ENCODE measurements around the gene SOX5. TPM values are rescaled to one million over a fixed set of nuclear protein-coding genes. Genes with fewer than 3 reads are reported as not detected.
"Not testable (repeated sequence)": the region's sequence is repeated elsewhere in the genome, so short reads cannot be mapped to it uniquely, and the experiment has no call there.

The SOX5 gene
- polyA plus RNA-seq, 1 donor = 7.1 TPM

DNA sequence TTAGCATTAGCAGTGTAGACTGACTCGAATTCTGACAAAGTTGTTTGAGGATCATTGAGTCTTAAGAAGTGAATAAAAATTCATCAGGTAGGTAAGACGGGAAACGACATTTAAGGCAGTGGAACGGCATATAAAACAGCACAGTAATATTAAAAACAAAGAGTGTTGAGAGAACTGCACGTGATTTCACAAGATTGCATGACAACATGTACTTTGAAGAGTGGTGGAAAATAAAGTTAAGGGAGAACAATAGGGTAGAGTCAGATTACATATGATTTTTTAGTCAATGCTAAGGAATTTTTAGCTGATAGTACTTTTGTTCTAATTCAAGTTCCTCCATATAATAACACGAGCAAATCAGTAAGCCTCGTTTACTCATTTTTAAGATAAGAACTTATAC is 115.4 kb downstream of the SOX5 start:
- no peak for DNase-seq

DNA sequence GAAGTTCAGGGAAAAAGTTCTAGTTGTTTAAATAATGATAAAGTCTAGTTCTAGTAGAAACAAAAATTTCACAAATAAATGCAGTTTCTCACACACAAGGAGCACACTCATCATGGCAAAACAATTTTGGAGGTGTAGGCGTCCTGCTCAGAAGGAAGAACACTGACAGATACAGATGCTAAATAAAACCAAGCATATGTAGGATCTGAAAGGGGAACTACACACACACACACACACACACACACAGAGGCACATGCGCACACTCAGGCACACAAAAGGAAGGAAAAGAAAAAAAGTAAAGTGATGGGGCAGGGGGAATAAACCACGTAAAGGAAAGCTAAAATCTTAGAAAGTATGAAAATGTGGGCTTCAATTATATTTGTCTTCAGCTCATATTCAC is 117.7 kb downstream of the SOX5 start:
- DNase-seq = no peak

DNA sequence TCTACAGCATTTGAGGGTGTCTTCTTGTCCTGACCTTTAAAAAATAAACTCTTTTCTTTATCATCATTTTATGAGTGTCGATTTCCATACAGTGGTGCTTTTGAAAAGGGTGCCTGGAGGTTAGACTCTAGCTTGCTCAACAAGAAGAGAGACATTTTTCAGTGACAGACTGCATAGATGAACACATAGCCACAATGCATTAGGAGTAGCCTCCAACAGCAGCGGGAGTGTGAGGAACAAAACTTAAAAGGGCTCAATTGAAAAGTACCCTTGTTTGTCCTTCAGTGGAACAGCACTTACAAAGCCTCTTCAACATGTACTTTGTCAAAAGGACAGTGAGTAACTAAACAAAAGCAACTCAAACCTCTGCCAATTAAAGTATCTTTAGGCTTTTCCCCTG is 119.3 kb downstream of the SOX5 start:
- no peak for DNase-seq

DNA sequence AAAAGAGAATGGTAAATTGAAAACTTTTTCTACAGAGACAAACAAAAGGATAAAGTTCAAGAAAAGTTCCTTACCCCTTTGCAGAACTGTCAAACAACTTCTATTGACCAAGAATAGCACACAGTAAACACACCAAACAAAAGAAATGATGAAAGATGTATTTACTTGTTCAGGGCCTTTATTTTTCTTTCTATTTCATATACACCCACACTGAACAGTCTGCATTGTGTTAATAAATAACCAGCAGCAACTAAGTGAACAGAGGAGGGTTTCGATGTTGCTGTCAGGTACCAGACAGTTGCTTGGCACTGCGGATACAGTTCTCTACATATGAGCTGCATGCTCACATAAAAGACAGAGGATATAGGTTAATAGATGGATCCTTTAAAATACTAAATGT is 122.1 kb downstream of the SOX5 start:
- no peak for DNase-seq

DNA sequence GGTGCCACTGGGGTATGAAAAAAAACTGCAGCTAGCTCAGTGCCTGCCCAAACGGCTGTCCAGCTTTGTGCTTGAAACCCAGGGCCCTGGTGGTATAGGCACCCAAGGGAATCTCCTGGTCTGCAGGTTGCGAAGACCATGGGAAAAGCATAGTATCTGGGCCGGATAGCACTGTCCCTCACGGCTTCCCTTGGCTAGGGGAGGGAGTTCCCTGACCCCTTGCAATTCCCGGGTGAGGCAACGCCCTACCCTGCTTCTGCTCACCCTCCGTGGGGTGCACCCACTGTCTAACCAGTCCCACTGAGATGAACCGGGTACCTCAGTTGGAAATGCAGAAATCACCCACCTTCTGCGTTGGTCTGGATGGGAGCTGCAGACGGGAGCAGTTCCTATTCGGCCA is 124.3 kb downstream of the SOX5 start:
- DNase-seq = not testable (repeated sequence)

DNA sequence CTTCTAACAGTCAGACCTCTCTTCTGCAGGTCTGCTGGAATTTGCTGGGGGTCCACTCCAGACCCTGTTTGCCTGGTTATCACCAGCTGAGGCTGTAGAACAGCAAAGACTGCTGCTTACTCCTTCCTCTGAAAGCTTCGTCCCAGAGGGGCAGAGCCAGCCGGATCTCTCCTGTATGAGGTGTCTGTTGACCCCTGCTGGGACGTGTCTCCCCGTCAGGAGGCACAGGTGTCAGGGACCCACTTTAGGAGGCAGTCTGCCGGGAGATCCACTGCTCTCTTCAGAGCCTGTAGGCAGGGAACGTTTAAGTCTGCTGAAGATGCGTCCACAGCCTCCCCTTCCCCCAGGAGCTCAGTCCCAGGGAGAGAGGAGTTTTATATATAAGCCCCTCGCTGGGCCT is 125.1 kb downstream of the SOX5 start:
- DNase-seq = no peak

DNA sequence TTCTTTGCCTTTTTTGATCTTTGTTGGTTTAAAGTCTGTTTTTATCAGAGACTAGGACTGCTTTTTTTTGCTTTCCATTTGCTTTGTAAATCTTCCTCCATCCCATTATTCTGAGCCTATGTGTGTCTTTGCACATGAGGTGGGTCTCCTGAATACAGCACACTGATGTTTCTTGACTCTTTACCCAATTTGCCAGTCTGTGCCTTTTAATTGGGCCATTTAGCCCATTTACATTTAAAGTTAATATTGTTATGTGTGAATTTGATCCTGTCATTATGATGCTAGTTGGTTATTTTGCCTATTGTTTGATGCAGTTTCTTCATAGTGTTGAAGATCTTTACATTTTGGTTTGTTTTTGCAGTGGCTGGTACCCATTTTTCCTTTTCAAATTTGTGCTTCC is 126.6 kb downstream of the SOX5 start:
- DNase-seq = not testable (repeated sequence)

DNA sequence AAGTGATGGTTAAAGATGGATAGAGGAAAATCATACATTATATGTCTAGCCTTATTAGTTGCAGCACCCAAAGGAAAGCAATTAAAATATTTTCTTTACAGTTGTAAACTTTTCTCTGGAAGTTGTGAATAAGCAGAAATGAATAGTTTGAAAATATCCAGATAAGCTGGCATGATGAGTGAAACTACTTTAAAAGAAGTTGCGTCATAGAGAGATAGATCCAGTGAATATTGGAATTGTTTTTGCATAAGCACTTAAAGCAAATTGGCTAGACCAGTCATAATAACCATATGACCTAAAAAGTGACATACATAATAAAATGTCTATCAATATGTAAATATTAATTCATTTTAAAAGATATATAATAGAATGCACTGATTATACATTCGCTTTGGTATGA is 132.1 kb downstream of the SOX5 start:
- no peak for DNase-seq

DNA sequence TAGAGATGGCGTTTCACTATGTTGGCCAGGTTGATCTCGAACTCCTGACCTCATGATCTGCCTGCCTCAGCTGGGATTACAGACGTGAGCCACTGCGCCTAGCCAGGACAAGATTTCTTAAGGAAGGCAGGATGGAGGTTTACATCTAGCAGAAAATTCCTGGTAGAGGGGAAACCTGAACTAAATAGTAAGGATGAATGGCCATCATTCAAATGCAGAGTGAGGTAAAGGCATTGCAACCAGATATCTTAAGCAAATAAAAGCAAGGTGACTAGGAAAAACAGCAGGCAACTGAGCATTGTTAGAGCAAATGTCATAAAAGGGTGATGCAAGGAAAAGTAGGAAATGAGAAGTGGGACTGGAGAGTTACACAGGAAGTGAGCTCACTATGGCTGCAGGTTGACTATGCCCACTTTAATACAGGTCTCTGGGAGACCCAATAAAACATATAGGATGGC is 133.0 kb downstream of the SOX5 start:
- DNase-seq = peak; percentile 4

DNA sequence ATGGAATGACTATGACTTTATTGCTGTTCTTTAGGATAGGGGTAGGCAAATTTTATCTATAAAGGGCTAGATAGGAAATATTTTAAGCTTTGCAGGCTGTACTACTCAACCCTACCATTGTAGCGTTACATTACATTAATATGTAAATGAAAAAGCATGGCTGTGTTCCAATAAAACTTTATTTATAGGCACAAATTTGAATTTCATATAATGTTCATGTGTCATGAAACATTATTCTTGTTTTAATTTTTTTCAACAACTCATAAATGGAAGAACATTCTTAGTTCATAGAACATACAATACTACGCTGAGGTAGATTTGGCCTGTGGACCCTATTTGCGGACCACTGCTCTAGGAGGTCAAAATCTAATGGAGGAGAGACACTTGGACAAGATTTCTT is 133.7 kb downstream of the SOX5 start:
- DNase-seq = no peak

DNA sequence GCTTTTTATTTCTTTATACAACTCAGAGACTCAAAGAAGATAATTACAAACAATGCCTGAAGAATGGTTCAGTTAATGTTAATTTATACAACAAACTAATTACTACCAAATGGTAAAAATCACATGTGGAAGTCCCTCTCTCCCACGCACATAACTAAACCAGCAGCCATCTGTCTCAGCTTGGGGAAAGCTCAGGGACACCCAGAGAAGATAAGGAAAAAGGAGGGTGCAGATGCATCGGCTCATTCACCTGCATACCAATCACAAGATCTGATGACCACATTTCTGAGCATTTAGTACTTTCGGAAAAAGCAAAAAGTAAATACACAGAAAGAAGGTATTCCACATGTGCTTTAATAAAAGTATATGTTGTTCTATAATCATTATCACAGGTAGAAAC is 136.3 kb downstream of the SOX5 start:
- DNase-seq = no peak

DNA sequence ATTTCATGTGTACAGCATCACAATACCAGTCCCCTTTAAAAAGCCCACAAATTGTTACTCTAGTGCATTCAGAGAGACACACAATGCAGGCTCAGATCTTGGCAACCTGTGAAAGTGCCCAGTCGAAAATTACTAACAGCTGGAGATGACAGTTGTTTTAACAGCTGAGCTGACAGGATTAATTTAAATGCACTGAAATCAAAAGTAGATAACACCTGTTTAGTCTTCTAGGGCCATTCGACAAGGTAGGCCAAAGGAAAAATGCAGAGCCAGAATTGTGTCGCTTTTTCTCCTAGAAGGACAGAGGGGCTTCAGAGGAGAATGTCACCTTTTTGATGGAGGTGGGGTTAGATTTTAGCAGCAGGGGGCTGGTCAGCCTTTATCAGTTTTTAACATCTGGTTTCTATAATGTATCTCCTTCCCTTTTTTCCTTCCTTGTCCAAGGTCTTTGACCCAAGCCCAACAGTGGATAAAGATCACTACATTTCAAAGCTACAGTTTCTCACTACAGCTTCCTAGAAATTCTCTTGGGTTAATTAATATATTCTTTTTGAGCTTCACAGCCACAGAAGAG is 139.1 kb downstream of the SOX5 start:
- no peak for DNase-seq

DNA sequence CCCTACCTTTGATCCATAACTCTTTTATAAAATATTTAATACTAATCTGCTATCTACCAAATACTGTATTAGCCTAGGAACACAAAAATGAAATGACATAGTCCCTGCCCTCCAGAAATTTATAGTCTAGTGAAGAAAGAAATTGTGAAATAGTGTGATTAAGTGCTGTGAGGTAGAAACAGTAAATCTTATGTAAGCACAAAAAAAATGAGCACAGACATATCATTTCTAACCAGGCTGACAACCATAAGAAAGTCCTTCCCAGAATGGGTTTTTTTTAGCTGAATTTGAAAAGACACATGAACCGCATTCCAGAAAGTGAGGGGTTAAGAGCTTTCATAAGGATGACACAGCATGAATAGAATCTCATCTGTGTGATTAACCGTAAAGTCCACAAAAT is 145.9 kb downstream of the SOX5 start:
- DNase-seq = no peak

DNA sequence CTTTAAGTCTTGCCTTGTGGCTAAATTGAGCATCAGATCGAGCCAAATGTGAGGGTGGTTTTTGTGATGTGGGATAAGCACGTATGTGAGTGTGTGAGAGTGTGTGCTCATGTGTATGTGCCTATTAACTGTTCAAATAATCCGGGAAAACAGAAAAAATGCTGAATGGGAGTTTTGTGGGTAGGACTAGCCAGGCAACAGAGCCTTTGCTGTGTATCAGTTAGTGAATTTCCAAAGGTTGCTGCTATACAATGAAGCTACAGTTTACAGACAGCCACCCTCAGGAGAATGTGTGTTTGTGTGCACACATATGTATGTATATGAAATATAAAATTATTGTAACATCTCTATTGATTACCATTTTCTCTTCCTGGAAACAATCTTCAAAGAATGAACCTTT is 154.0 kb downstream of the SOX5 start:
- DNase-seq = no peak

DNA sequence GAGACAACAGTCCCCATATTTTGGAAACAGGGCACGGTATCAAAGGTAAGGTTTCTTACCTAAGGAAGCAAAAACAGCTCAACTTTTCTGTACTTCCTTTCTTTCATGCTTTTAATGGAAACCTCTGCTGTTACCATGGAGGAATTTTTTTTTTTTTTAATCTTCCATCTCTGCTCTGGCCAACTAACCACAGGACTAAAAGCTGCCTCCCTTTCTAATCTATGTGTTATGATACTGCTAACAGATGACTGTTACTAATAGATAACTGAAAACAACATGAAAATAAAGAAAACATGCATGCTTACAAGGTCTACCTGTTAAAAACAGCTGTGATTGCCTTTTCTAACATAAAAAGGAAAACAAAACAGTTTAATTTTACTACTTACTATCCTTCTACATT is 168.4 kb downstream of the SOX5 start:
- DNase-seq = no peak

DNA sequence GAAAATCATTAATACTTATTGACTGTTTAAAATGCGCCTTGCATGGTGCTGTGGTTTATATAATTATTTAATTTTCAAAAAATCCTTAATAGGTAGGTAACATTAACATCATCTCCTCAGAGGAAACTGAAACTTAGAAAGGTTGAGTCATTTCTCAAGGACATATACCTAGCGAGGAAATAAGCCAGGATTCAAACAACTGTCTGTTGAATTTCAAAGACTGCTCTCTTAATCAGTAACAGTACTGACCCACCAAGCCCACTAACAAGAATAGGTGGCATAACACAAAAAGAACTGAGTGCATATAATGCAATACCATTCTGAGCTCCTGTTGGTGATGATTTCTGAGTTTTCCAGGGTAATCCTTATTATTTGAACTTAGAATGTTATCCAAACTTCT is 174.3 kb downstream of the SOX5 start:
- DNase-seq = no peak

DNA sequence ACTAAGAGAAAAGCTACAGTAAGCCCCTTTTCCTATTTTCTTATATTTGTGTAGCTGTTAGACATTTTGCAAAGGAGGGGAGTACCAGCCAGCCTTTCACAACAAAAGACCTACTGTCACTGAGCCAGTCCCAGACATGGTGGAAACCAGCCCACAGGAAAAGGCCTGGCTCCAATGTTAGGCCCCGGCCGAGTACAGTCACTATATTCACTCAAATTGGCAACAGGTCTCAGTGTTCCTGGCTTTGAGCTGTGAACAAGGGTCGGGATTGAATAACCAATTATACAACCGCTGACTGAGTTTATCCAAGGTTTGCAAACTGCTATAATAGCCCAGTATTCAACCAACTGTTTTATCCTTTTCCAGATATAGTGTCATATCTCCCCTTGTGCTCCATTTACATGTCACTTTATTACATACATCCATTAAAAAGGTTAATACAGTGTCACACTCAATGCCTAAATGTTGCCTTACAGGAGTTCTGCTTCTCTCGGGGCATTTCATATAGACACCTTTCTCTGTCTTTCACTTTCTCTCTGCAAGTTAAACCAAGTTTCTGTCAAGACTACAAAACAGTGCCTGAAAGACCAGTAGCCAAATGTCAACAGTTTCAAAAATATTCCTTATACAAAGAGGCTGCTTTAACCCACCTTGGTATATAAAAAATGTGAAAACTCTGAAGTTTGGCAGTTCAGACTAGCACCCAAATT is 178.1 kb downstream of the SOX5 start:
- DNase-seq = no peak

DNA sequence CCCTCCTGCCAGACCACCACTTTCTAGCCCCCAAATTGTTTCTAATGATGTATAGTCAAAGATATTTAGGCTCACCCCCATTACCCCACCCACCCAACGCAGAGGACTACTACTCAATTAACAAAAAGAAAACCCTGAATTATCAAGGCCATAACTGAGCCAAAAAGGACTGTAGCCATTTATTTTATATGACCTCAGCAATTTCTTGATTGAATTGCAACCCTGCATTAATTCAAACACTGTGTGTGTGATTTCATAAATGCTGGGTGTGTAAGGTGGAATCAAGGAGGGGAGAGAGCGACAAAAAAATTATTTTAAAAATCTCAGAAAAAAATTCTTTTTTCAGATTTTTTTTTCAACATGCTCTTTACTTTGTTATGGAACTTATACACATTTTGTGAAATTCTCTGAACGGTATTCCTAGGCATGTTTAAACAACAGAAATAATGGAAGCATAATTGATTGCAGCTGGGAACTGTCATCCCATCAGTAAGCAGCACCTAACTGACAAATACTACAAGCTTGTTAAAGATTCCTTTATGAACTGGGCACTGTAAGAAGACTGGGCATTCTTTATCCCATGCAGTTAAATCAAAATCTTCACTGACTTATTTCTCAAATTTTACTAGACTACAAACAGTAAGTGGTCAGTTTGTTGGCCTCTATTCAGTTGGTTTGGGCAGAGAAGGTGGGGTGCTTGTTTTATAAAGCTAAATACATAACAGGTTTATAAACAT is 179.1 kb downstream of the SOX5 start:
- no peak for DNase-seq

DNA sequence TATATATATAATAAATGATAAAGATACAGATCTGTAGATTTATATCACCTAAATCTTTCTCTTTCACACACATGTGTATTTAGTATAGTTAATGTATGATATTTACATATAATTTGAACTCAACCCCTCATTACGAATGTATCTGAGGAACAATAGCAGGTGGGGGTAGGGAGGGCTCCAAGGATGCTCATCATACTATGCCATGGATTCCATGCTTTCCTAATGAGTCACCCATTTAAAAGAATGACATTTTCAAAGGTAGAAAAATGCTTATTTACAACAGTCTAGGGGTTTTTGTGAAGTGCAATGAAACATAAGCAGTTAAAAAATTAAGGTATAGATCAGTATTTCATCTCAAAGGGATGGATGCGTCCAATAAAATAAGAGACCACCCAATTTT is 181.6 kb downstream of the SOX5 start:
- DNase-seq = no peak

DNA sequence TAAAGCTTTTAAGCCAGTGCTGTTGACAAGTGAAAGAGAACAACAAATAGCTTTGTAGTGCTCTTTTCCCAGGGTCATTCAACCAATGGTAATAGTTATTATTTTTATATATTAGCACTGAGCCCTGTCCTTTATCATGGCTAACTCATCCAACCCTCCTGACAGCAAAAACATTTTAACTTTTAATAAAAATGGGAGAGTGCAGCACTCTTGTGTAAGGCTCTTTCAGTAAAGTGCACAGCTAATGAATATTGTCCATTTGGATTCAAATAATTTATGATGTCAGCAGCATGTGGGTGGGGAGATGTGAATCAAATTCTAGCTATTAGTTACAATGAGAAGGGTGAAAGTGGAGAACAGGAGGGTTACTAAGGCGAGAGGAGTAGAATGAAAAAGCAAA is 185.7 kb downstream of the SOX5 start:
- no peak for DNase-seq

DNA sequence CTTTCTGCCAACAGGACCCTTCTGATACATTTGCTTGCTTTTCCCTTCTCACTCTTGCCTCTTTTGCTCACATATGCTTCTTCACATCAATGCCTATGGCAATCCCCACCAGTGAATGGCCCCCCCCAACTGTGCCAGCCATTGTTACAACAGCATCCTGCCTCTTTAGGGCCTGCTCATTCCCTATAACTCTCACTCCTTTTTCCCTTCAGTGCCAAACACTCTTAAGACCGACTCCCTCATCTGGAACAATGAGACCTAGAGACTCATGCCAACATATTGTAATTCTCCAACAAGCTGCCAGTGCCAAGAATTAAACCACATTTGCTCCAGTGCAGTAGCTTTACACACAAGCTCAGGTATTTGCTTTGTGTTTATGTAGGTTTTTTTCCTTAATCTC is 189.0 kb downstream of the SOX5 start:
- no peak for DNase-seq

DNA sequence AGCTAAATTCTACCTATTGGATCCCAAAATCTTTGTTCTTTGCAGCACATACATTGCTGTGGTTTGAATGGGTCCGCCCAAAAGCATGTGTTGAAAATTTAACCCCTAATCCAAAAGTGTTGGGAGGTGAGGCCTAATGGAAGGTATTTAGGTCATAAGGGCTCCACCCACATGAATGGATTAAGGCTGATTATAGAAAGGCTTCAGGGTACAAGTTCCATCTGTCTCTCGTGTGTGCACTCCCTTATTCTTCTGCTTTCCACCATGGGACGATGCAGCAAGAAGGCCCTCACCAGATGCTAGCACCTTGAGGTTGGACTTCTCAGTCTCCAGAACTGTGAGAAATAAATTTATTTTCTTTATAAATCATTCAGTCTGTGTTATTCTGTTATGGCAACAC is 190.9 kb downstream of the SOX5 start:
- no peak for DNase-seq

DNA sequence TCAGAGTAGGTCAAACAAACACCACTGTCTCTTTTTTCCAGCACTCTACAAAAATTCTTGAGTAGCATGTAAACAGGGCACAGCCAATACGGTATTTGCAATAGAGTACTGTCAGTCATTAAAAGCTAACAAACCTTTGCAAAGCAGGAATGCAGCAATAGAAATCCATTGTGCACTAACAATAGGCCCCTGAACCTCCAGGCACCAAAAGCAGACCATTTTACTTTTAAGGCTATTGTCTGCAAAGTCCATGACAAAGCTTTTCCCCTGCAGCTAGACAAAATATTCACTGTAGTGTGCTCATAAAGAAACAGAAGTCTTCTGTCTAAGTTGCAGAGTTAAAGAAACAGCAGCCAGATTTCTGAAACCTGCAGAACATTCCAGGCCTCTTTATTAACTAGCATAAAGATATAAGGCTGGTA is 191.9 kb downstream of the SOX5 start:
- no peak for DNase-seq

DNA sequence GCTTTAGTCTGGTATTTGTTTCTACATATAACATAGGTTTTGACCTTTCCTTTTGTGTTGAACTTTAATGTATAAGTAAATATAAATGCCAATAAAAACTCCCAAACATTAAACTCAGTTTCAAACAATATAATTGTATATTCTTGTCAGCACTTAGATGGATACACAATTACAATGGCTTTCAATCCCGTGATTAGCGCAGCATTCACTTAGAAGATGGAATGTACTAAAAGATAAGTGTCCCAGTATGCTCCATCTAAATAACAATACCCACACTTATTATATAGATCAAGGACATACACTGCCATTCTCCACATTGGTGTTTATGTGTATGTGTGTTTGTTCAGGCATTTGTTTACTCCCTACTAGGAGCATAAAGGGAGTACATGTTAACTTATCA is 193.1 kb downstream of the SOX5 start:
- no peak for DNase-seq

Measured in left kidney (tissue), 2 donors.